PFSK-1 (cell line): ENCODE results near the gene GPR55.

Experiments
- FOXP2 ChIP-seq: optimal IDR thresholded peaks from 2 replicates; pipeline ENCODE3; 2011; ENCODE audit warnings: borderline replicate concordance, control low read depth, inconsistent platforms; ENCODE audit not compliant: insufficient read depth; ENCODE audit errors: extremely low read length, extremely low read depth
- POLR2AphosphoS5 ChIP-seq: IDR thresholded peaks from 2 replicates; pipeline ENCODE4 v1.6.1; 2012; ENCODE audit warnings: low read depth, mild to moderate bottlenecking, control low read depth, low read length, moderate library complexity
- SIN3A ChIP-seq: IDR thresholded peaks from 2 replicates; pipeline ENCODE4 v1.6.1; 2012; ENCODE audit warnings: mild to moderate bottlenecking, low read length, moderate library complexity, borderline replicate concordance; ENCODE audit not compliant: insufficient read depth
- TAF1 ChIP-seq: IDR thresholded peaks from 2 replicates; pipeline ENCODE4 v1.6.1; 2012; ENCODE audit warnings: low read length, control low read depth, borderline replicate concordance; ENCODE audit not compliant: insufficient read depth
- TF ChIP-seq, protein P1 (sequence below), 2 experiments: IDR thresholded peaks; 2 replicates each; pipeline versions ENCODE4 v1.6.1 to v1.8.0; 2011 to 2012; ENCODE audit warnings: low read depth in 2 of 2, low read length in 2 of 2, control low read depth in 1 of 2, inconsistent platforms in 1 of 2, mild to moderate bottlenecking in 1 of 2, moderate library complexity in 1 of 2; ENCODE audit not compliant: insufficient read depth in 1 of 2

The GPR55 gene

DNA sequence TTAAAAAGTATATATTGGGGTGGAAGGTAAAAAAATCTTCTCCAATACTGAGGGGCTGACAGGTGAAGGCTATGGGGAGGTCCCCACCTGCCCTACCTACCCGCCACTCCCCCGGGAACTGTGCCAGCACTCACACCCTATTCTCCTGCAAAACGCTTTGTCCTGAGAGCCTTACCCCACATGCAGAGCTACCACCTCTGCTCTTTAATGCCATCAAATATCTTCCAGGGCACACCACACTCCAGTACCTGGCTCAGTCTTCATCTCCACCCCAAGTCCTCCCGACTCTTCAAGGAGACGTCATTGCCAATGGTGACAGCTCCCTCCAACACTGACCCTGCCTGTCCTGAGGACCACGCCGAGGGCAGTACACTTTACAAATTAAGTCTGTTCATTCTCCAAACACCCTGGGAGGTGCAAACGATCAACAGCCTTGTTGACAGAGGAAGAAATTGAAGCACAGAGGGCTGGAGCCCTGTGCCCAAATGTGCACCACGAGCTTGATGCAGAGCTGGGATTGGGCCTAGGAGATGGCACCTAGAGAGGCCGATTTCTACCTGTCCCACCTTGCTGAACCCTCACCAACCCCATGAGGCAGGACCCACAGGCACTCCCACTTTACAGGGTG, 6.0 kb upstream of the GPR55 start:
- TF ChIP-seq SIN3A (no peak), POLR2AphosphoS5 (no peak), FOXP2 (no peak), TAF1 (no peak)
- TF ChIP-seq, protein P1, sequence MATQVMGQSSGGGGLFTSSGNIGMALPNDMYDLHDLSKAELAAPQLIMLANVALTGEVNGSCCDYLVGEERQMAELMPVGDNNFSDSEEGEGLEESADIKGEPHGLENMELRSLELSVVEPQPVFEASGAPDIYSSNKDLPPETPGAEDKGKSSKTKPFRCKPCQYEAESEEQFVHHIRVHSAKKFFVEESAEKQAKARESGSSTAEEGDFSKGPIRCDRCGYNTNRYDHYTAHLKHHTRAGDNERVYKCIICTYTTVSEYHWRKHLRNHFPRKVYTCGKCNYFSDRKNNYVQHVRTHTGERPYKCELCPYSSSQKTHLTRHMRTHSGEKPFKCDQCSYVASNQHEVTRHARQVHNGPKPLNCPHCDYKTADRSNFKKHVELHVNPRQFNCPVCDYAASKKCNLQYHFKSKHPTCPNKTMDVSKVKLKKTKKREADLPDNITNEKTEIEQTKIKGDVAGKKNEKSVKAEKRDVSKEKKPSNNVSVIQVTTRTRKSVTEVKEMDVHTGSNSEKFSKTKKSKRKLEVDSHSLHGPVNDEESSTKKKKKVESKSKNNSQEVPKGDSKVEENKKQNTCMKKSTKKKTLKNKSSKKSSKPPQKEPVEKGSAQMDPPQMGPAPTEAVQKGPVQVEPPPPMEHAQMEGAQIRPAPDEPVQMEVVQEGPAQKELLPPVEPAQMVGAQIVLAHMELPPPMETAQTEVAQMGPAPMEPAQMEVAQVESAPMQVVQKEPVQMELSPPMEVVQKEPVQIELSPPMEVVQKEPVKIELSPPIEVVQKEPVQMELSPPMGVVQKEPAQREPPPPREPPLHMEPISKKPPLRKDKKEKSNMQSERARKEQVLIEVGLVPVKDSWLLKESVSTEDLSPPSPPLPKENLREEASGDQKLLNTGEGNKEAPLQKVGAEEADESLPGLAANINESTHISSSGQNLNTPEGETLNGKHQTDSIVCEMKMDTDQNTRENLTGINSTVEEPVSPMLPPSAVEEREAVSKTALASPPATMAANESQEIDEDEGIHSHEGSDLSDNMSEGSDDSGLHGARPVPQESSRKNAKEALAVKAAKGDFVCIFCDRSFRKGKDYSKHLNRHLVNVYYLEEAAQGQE (IDR thresholded peaks at IDR 0.05; ENCODE audit: insufficient read depth in 1 of 2, low read depth in 2 of 2, low read length in 2 of 2), result no peak

DNA sequence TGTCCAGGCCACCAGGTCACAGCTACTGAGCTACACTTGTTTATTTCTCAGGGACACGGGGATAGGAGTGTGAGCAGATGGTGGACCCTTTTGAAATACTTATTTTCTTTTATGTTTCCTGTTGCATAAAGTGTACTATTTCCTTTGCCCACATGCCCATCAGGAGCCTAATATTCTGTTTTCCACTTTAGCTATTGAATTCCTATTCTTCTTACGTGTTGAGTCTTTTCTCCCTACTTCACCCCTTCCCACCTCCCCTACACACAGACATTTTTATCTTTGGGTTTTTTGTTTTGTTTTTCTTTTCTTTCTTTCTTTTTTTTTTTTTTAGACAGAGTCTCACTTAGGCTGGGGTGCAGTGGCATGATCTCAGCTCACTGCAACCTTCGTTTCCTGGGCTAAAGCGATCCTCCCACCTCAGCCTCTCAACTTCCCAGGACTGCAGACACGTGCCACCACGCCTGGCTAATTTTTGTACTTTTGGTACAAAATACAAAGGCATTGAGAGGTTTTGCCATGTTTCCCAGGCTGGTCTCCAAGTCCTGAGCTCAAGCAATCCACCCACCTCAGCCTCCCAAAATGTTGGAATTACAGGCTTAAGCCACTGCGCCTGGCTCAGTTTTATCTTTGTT, 5.2 kb upstream of the GPR55 start:
- TF ChIP-seq POLR2AphosphoS5 (no peak), TAF1 (no peak), SIN3A (no peak), FOXP2 (no peak)
- TF ChIP-seq, protein P1 (IDR thresholded peaks at IDR 0.05; ENCODE audit: insufficient read depth in 1 of 2, low read depth in 2 of 2, low read length in 2 of 2), result no peak

DNA sequence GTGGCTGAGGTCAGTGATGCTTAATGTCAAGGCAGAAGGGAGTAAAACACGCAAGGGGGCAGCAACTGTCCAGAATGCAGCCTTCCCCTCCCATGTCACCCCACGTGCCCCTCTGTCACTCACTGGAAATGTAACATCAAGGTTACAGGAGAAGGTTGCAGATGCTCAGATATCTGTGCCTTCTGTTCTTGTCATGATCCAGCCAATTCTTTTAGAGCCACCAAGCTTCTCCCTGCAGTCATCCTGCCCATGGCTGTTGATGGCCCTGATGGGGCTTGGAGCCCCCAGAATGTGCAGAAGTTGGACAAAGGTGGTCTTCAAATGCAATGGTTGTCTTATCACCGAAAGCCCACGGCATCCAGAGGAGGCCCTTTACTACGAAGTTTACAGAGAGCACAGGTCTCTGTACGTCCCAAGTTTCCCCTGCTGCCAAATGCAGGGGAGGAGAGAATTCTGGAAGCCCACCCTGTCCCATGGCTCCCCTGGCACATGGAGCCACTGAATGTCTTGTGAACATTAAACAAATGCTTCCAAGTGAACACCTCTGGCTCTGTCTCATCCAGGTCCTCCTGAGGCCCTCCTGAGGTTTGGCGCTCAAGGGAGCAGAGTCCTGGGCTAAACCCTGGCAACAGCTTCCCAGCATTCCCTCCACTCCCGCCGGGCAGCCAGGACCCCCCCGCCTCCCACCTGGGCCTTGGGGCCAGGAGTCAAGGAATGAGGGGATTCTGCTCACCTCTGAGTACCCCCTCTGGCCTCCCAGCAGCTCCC, 4.5 kb upstream of the GPR55 start:
- TF ChIP-seq SIN3A (no peak), POLR2AphosphoS5 (no peak), TAF1 (no peak), FOXP2 (no peak)
- TF ChIP-seq, protein P1 (IDR thresholded peaks at IDR 0.05; ENCODE audit: insufficient read depth in 1 of 2, low read depth in 2 of 2, low read length in 2 of 2), result no peak

DNA sequence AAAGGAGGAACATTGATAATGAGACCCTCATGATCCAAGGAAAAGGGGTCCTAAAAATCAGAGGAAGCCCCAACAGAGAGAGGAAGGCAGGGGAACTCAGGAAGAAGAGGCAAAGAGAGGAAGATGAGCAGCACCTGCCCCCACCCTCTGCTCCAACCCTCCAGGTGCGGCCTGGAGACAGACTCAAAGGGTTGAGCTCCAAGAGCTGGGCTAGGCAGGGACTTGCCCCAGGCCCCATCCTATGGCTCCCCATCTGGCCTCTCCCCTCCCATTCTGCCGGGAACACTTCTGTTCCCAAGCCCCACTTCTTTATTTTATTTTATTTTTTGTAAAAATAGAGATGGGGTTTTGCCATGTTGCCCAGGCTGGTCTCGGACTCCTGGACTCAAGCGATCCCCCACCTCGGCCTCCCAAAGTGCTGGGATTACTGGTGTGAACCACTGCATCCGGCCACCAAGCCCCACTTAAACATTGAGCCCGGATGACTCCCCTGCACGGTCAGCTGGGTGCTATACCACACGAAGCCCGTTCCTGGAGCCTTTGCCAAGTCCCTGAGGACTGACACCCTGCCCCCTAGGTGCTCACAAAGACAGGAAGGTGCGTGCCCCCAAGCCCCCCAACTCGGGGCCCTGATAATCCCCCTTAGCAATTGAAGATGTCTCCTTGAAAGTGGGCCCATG, 3.8 kb upstream of the GPR55 start:
- TF ChIP-seq SIN3A (no peak), FOXP2 (no peak), POLR2AphosphoS5 (no peak), TAF1 (no peak)
- TF ChIP-seq, protein P1 (IDR thresholded peaks at IDR 0.05; ENCODE audit: insufficient read depth in 1 of 2, low read depth in 2 of 2, low read length in 2 of 2), result no peak
